Central memory CD8-positive, alpha-beta T cell (primary cell): ENCODE measurements around the gene ZNF3.

Experiments
- ATAC-seq: fragments of 150-1000 bp; cut with Tn5 transposase; replicated peaks from 2 replicates; pipeline ENCODE4 v1.10.0; 2022; ENCODE audit warnings: mild to moderate bottlenecking, moderate FRiP score, moderate number of reproducible peaks; ENCODE audit not compliant: poor library complexity, severe bottlenecking; ENCODE audit errors: extremely low read depth
- DNase-seq, 2 donors: peaks; one replicate each; pipeline ENCODE4 v3.0.0; 2021; ENCODE audit warnings: low spot score in 2 of 2
- H3K27ac Mint-ChIP-seq: one replicate; pipeline ENCODE4 v1.8.0; 2022; ENCODE audit warnings: low read depth, mild to moderate bottlenecking, moderate library complexity, mixed read lengths
- H3K27me3 Mint-ChIP-seq: one replicate; pipeline ENCODE4 v1.8.0; 2022; ENCODE audit warnings: mixed read lengths
- H3K36me3 Mint-ChIP-seq: one replicate; pipeline ENCODE4 v1.8.0; 2022; ENCODE audit warnings: mild to moderate bottlenecking, moderate library complexity, mixed read lengths; ENCODE audit not compliant: insufficient read depth
- H3K4me1 Mint-ChIP-seq: one replicate; pipeline ENCODE4 v1.8.0; 2022; ENCODE audit warnings: mixed read lengths
- H3K4me3 Mint-ChIP-seq: one replicate; pipeline ENCODE4 v1.8.0; 2022; ENCODE audit warnings: mild to moderate bottlenecking, moderate library complexity, mixed read lengths
- H3K9me3 Mint-ChIP-seq: one replicate; pipeline ENCODE4 v1.8.0; 2022; ENCODE audit warnings: mixed read lengths

ZNF3 gene

GRCh38 chr7:100090527-100091410 is 9.2 kb upstream of the ZNF3 start:
- Mint-ChIP-seq H3K27me3 (no peaks in the 10 kb centered on the region), H3K27ac (no peak overlapping the region), H3K36me3 (peaks cover 51% of the 10 kb centered on the region), H3K4me3 (peak overlapping the region; percentile 23), H3K9me3 (no peaks in the 10 kb centered on the region), H3K4me1 (peaks cover 9% of the 10 kb centered on the region)
- ATAC-seq = no peak
- DNase-seq = no peak

GRCh38 chr7:100089458-100090196 is 8.1 kb upstream of the ZNF3 start:
- H3K27ac Mint-ChIP-seq = peak overlapping the region; percentile 78
- H3K9me3 Mint-ChIP-seq = no peaks in the 10 kb centered on the region
- no peaks in the 10 kb centered on the region for H3K27me3 Mint-ChIP-seq
- peak overlapping the region; percentile 84 for H3K4me3 Mint-ChIP-seq
- peaks cover 9% of the 10 kb centered on the region for H3K4me1 Mint-ChIP-seq
- H3K36me3 Mint-ChIP-seq = peaks cover 44% of the 10 kb centered on the region
- no peak for ATAC-seq
- no peak for DNase-seq

- peak within 1 kb of the TSS; percentile 84 for H3K4me3 Mint-ChIP-seq
- peak; percentile 72 for ATAC-seq
- H3K36me3 Mint-ChIP-seq = peaks cover 40% of the 10 kb centered on the region
- peaks cover 9% of the 10 kb centered on the region for H3K4me1 Mint-ChIP-seq
- peak within 1 kb of the TSS; percentile 78 for H3K27ac Mint-ChIP-seq
- peak; percentile 76 to 80 for DNase-seq
- H3K9me3 Mint-ChIP-seq = no peaks in the 10 kb centered on the region
- H3K27me3 Mint-ChIP-seq = no peaks in the 10 kb centered on the region
These were observed 7.3 kb upstream of the ZNF3 start, which contains the start of gene COPS6 for GRCh38 chr7:100088621-100089457. Gene COPS6 (plus strand): TSS chr7:100088969. CDS start chr7:100088991, 22 bp downstream.

- Mint-ChIP-seq H3K4me1 (peaks cover 9% of the 10 kb centered on the region), H3K36me3 (peaks cover 34% of the 10 kb centered on the region), H3K4me3 (peak overlapping the region; percentile 84), H3K27me3 (no peaks in the 10 kb centered on the region), H3K27ac (peak overlapping the region; percentile 78), H3K9me3 (no peaks in the 10 kb centered on the region)
- no peak for DNase-seq
- no peak for ATAC-seq
These were observed 6.6 kb upstream of the ZNF3 start for GRCh38 chr7:100088095-100088620.

GRCh38 chr7:100087055-100087750 is 5.7 kb upstream of the ZNF3 start:
- no peak for DNase-seq
- no peak overlapping the region for H3K4me3 Mint-ChIP-seq
- peaks cover 29% of the 10 kb centered on the region for H3K36me3 Mint-ChIP-seq

GRCh38 chr7:100085515-100085914 is 4.0 kb upstream of the ZNF3 start:
- Mint-ChIP-seq H3K36me3 (peaks cover 23% of the 10 kb centered on the region), H3K9me3 (no peaks in the 10 kb centered on the region), H3K4me1 (peaks cover 31% of the 10 kb centered on the region), H3K27me3 (no peaks in the 10 kb centered on the region), H3K4me3 (no peak overlapping the region), H3K27ac (no peak overlapping the region)
- ATAC-seq = no peak
- no peak for DNase-seq

More at GRCh38 chr7:100087055-100087750, 5.7 kb upstream of the ZNF3 start:
- ATAC-seq = no peak
- H3K4me1 Mint-ChIP-seq = peaks cover 19% of the 10 kb centered on the region
- H3K27me3 Mint-ChIP-seq = no peaks in the 10 kb centered on the region
- H3K27ac Mint-ChIP-seq = no peak overlapping the region
- H3K9me3 Mint-ChIP-seq = no peaks in the 10 kb centered on the region

- Mint-ChIP-seq H3K9me3 (no peaks in the 10 kb centered on the region), H3K4me3 (peak overlapping the region; percentile 84), H3K4me1 (peaks cover 34% of the 10 kb centered on the region), H3K27me3 (no peaks in the 10 kb centered on the region), H3K27ac (peak overlapping the region; percentile 90), H3K36me3 (peaks cover 22% of the 10 kb centered on the region)
- ATAC-seq (no peak), DNase-seq (no peak)
These were observed 1.5 kb upstream of the ZNF3 start for GRCh38 chr7:100082978-100083377.

- DNase-seq = no peak
- Mint-ChIP-seq H3K27ac (peak overlapping the region; percentile 90), H3K4me1 (peaks cover 36% of the 10 kb centered on the region), H3K27me3 (no peaks in the 10 kb centered on the region), H3K4me3 (peak overlapping the region; percentile 84), H3K9me3 (no peaks in the 10 kb centered on the region), H3K36me3 (peaks cover 31% of the 10 kb centered on the region)
- no peak for ATAC-seq
These were observed 502 bp downstream of the ZNF3 start for GRCh38 chr7:100080907-100081534.

GRCh38 chr7:100079024-100079560 is 2.4 kb downstream of the ZNF3 start:
- Mint-ChIP-seq H3K36me3 (peaks cover 46% of the 10 kb centered on the region), H3K9me3 (no peaks in the 10 kb centered on the region), H3K4me3 (no peak overlapping the region), H3K27me3 (no peaks in the 10 kb centered on the region), H3K27ac (no peak overlapping the region), H3K4me1 (peaks cover 41% of the 10 kb centered on the region)
- ATAC-seq (no peak), DNase-seq (no peak)

- Mint-ChIP-seq H3K27ac (no peak overlapping the region), H3K36me3 (peaks cover 57% of the 10 kb centered on the region), H3K27me3 (no peaks in the 10 kb centered on the region), H3K9me3 (peaks cover 4% of the 10 kb centered on the region), H3K4me1 (peaks cover 31% of the 10 kb centered on the region), H3K4me3 (no peak overlapping the region)
- DNase-seq (no peak), ATAC-seq (no peak)
These were observed 4.3 kb downstream of the ZNF3 start for GRCh38 chr7:100077205-100077604.

- Mint-ChIP-seq H3K27ac (no peak overlapping the region), H3K36me3 (peaks cover 66% of the 10 kb centered on the region), H3K9me3 (peaks cover 16% of the 10 kb centered on the region), H3K4me1 (peaks cover 18% of the 10 kb centered on the region), H3K4me3 (no peak overlapping the region), H3K27me3 (no peaks in the 10 kb centered on the region)
- ATAC-seq = no peak
- DNase-seq = no peak
These were observed 6.1 kb downstream of the ZNF3 start for GRCh38 chr7:100075418-100075817.
